Midbrain (tissue), 1 donor: ENCODE measurements around the gene AMMECR1.

Experiments used
- DNase-seq: peaks from one replicate; lab custom pipeline; 2025; lab: John Stamatoyannopoulos, UW

AMMECR1 gene

GRCh38 chrX:110212299-110212698, 105.6 kb downstream of the AMMECR1 start:
- no peak for DNase-seq

GRCh38 chrX:110211340-110211739, 106.5 kb downstream of the AMMECR1 start:
- DNase-seq, result no peak

GRCh38 chrX:110210417-110211139, 107.3 kb downstream of the AMMECR1 start:
- DNase-seq, result no peak

GRCh38 chrX:110208092-110208491, 109.8 kb downstream of the AMMECR1 start:
- no peak for DNase-seq

GRCh38 chrX:110204986-110205385, 112.9 kb downstream of the AMMECR1 start:
- DNase-seq, result no peak

GRCh38 chrX:110201799-110202198, 116.1 kb downstream of the AMMECR1 start:
- DNase-seq, result no peak

- DNase-seq, result no peak
Measured at GRCh38 chrX:110194977-110195376, 122.9 kb downstream of the AMMECR1 start.

GRCh38 chrX:110192516-110192915, 125.4 kb downstream of the AMMECR1 start:
- DNase-seq, result no peak

GRCh38 chrX:110188701-110189558, 129.0 kb downstream of the AMMECR1 start:
- DNase-seq, result no peak

GRCh38 chrX:110183314-110183713, 134.6 kb downstream of the AMMECR1 start:
- DNase-seq, result no peak

GRCh38 chrX:110182865-110183264, 135.0 kb downstream of the AMMECR1 start:
- DNase-seq, result no peak

GRCh38 chrX:110182362-110182761, 135.5 kb downstream of the AMMECR1 start:
- DNase-seq, result no peak

- no peak for DNase-seq
Measured at GRCh38 chrX:110181459-110182137, 136.3 kb downstream of the AMMECR1 start.

GRCh38 chrX:110180928-110181310, 137.0 kb downstream of the AMMECR1 start:
- DNase-seq, result no peak

GRCh38 chrX:110180176-110180927, 137.5 kb downstream of the AMMECR1 start:
- no peak for DNase-seq

GRCh38 chrX:110178179-110178865, 139.6 kb downstream of the AMMECR1 start:
- no peak for DNase-seq

GRCh38 chrX:110175696-110176095, 142.2 kb downstream of the AMMECR1 start:
- DNase-seq, result no peak

- no peak for DNase-seq
Measured at GRCh38 chrX:110175146-110175545, 142.7 kb downstream of the AMMECR1 start.

GRCh38 chrX:110173192-110174175, 144.4 kb downstream of the AMMECR1 start:
- no peak for DNase-seq

GRCh38 chrX:110172215-110172614, 145.7 kb downstream of the AMMECR1 start:
- DNase-seq, result no peak
